Omental fat pad (tissue), 4 donors: ENCODE results near the gene PCP2. TPM values are rescaled to one million over a fixed set of nuclear protein-coding genes. Genes with fewer than 3 reads are reported as not detected.

Experiments
- ATAC-seq: fragments of 150-250 bp; one replicate; pipeline ENCODE4 v1.9.1; 2016; ENCODE audit warnings: mild to moderate bottlenecking, moderate library complexity; ENCODE audit not compliant: low FRiP score
- DNase-seq: peaks from one replicate; pipeline ENCODE4 v3.0.0-alpha.2; 2019; ENCODE audit warnings: low spot score
- CTCF ChIP-seq, 3 donors: fragments of 450-650 bp; IDR thresholded peaks; one replicate each; pipeline ENCODE4 v1.5.1; 2016 to 2017; ENCODE audit warnings: antibody characterized with exemption in 3 of 3, mild to moderate bottlenecking in 3 of 3, moderate library complexity in 2 of 3
- total RNA-seq, 4 donors: library from RNA; depleted of rRNA; stranded (reverse); fragments of >200 nt; gene quantifications; one replicate each; pipeline ENCODE4 v1.1.0, GENCODE V29; 2016

Gene PCP2
- total RNA-seq, 4 donors from 2014 or later: not detected

- TF ChIP-seq CTCF (IDR thresholded peaks at IDR 0.05): no peak
- peak; percentile 87 for DNase-seq
- ATAC-seq: peak; percentile 96
Observed at GRCh38 chr19:7629347-7630054, 4.0 kb downstream of the PCP2 start, which contains the start of the genes PET100 and XAB2. Gene PET100, plus strand, starts transcription at chr19:7629793. Its CDS starts 41 bp downstream, at chr19:7629834. Gene XAB2, minus strand, starts transcription at chr19:7629545. Its CDS starts 18 bp downstream, at chr19:7629527.

- no peak for TF ChIP-seq CTCF (IDR thresholded peaks at IDR 0.05)
- no peak for DNase-seq
- ATAC-seq: no peak
Observed at GRCh38 chr19:7628589-7629311, 4.8 kb downstream of the PCP2 start.

GRCh38 chr19:7627166-7627565 is 6.4 kb downstream of the PCP2 start:
- DNase-seq (no peak), ATAC-seq (no peak)
- no peak for TF ChIP-seq CTCF (IDR thresholded peaks at IDR 0.05)

GRCh38 chr19:7625763-7626372 is 7.7 kb downstream of the PCP2 start:
- DNase-seq (no peak), ATAC-seq (no peak)
- no peak for TF ChIP-seq CTCF (IDR thresholded peaks at IDR 0.05)

- DNase-seq (no peak), ATAC-seq (no peak)
- TF ChIP-seq CTCF (IDR thresholded peaks at IDR 0.05): no peak
Observed at GRCh38 chr19:7624810-7625209, 8.7 kb downstream of the PCP2 start.

- ATAC-seq (no peak), DNase-seq (no peak)
- TF ChIP-seq CTCF (IDR thresholded peaks at IDR 0.05): no peak
Observed at GRCh38 chr19:7623725-7624603, 9.6 kb downstream of the PCP2 start.
